Mammary epithelial cell (primary cell): ENCODE measurements around the gene CAT.

ENCODE experiments used
- CTCF ChIP-seq, 2 donors: IDR thresholded peaks in 1 of 2; conservative IDR thresholded peaks in 1 of 2; 2 replicates each; pipeline ENCODE4 v1.5.1; 2011 to 2012; ENCODE audit warnings: inconsistent platforms in 2 of 2, low read length in 2 of 2, mild to moderate bottlenecking in 2 of 2, control low read depth in 1 of 2, low read depth in 1 of 2; ENCODE audit not compliant: insufficient read depth in 1 of 2; ENCODE audit errors: extremely low read depth in 1 of 2
- EZH2 ChIP-seq: IDR thresholded peaks from 2 replicates; pipeline ENCODE4 v1.6.1; 2012; ENCODE audit warnings: low read length, inconsistent platforms, borderline replicate concordance

DNA sequence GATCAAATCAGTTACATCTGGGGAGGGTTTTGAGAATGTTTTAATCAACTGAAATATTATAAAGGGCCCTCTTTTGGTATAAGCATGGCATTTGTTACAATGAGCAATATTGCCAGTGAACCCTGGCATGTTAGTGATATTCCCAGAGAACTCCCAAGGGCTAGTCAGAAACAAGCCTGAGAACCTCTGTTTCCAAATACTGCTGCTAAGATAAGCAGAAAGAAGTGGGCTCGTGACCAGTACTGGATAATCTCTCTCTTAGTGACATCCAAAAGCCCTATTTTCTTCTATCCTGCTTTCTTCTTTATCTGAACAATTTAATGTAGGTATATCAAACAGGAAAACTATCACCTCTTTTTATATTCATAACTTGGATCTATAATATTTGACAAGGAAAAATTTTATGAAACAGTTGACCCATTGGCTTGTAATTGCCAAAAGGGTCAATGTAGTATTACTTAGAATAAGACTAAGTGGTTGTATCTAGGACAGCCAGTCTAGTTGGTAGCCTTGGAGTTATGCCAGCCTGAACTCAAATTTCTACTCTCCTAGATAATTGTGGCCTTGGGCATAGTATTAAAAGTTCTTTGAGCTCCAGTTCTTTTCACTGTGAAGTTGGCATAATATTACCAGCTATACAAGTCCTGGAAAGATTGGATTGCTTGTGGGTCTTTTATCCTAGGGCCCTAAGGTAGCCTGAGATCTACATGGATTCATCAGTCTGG is 15.7 kb downstream of the CAT start:
- TF ChIP-seq CTCF (conservative IDR thresholded peaks at IDR 0.05 in 1 of 2, IDR thresholded peaks at IDR 0.05 in 1 of 2; ENCODE audit: extremely low read depth in 1 of 2, insufficient read depth in 1 of 2, low read depth in 1 of 2, low read length in 2 of 2) (no peak), EZH2 (no peak)
